Activated CD8-positive, alpha-beta memory T cell treated with anti-CD3 and anti-CD28 coated beads, Interleukin-2, amount 50 U/mL, for 4 hours (primary cell): ENCODE measurements around the gene PLEKHA3.
"Not testable (repeated sequence)": the region's sequence is repeated elsewhere in the genome, so short reads cannot be mapped to it uniquely, and the experiment has no call there.

Experiments
- DNase-seq: peaks from one replicate; pipeline ENCODE4 v3.0.0-alpha.2; 2020

PLEKHA3 gene

GRCh38 chr2:178480227-178481181 lies at the start of gene PLEKHA3:
TSS of gene PLEKHA3 (plus strand) at chr2:178480457. CDS start at chr2:178480870, 413 bp downstream.
- peak; percentile 79 for DNase-seq

- no peak for DNase-seq
Observed at GRCh38 chr2:178436662-178437061, 43.6 kb upstream of the PLEKHA3 start.

- DNase-seq: no peak
Observed at GRCh38 chr2:178441426-178441825, 38.8 kb upstream of the PLEKHA3 start.

- DNase-seq: no peak
Observed at GRCh38 chr2:178448968-178449661, 31.1 kb upstream of the PLEKHA3 start.

GRCh38 chr2:178449700-178450523 lies 30.3 kb upstream of the PLEKHA3 start:
- DNase-seq: no peak

- DNase-seq: no peak
Observed at GRCh38 chr2:178450524-178450773, 29.8 kb upstream of the PLEKHA3 start.

GRCh38 chr2:178450774-178451525 lies 29.3 kb upstream of the PLEKHA3 start, which contains the start of the genes PJVK and PRKRA:
TSS of gene PJVK (plus strand) at chr2:178451378. CDS start at chr2:178453410, 2,032 bp downstream.
TSS of gene PRKRA (minus strand) at chr2:178451175. CDS start at chr2:178451030, 145 bp downstream.
- peak; percentile 96 for DNase-seq

- DNase-seq: no peak
Observed at GRCh38 chr2:178452334-178452733, 27.9 kb upstream of the PLEKHA3 start.

GRCh38 chr2:178452870-178453269 lies 27.4 kb upstream of the PLEKHA3 start:
- no peak for DNase-seq

- no peak for DNase-seq
Observed at GRCh38 chr2:178455947-178456346, 24.3 kb upstream of the PLEKHA3 start.

- no peak for DNase-seq
Observed at GRCh38 chr2:178457390-178457886, 22.8 kb upstream of the PLEKHA3 start.

- DNase-seq: no peak
Observed at GRCh38 chr2:178469219-178469849, 10.9 kb upstream of the PLEKHA3 start.

- not testable (repeated sequence) for DNase-seq
Observed at GRCh38 chr2:178471313-178471712, 8.9 kb upstream of the PLEKHA3 start.

GRCh38 chr2:178473373-178473772 lies 6.9 kb upstream of the PLEKHA3 start:
- DNase-seq: no peak

GRCh38 chr2:178473931-178474330 lies 6.3 kb upstream of the PLEKHA3 start:
- no peak for DNase-seq

- DNase-seq: no peak
Observed at GRCh38 chr2:178474560-178474959, 5.7 kb upstream of the PLEKHA3 start.

GRCh38 chr2:178476477-178476876 lies 3.8 kb upstream of the PLEKHA3 start:
- no peak for DNase-seq

GRCh38 chr2:178477443-178478129 lies 2.7 kb upstream of the PLEKHA3 start:
- DNase-seq: no peak

- no peak for DNase-seq
Observed at GRCh38 chr2:178478130-178478438, 2.2 kb upstream of the PLEKHA3 start.

- peak; percentile 84 for DNase-seq
Observed at GRCh38 chr2:178478439-178479274, 1.6 kb upstream of the PLEKHA3 start, which contains the start of gene FKBP7. TSS of gene FKBP7 (minus strand) at chr2:178478600. CDS start at chr2:178478499, 101 bp downstream.
